Kidney epithelial cell (primary cell): ENCODE results near the gene GDE1. TPM values are rescaled to one million over a fixed set of nuclear protein-coding genes. Genes with fewer than 3 reads are reported as not detected.

ENCODE experiments used
- DNase-seq: peaks from one replicate; pipeline ENCODE4 v3.0.0-alpha.2; 2010; ENCODE audit warnings: low read depth
- H3K27me3 ChIP-seq: 2 replicates; pipeline ENCODE4 v1.6.0; 2011; ENCODE audit warnings: low read length; ENCODE audit not compliant: control insufficient read depth, insufficient read depth
- H3K36me3 ChIP-seq: 2 replicates; pipeline ENCODE4 v1.5.1; 2011; ENCODE audit warnings: low read length; ENCODE audit not compliant: control insufficient read depth, insufficient read depth
- H3K4me3 ChIP-seq: 2 replicates; pipeline ENCODE4 v1.5.1; 2011; ENCODE audit warnings: low read depth, mild to moderate bottlenecking, control low read depth, low read length
- total RNA-seq: library from RNA; depleted of rRNA; stranded (reverse); fragments of >200 nt; gene quantifications from 2 replicates; pipeline ENCODE4 v1.2.3, GENCODE V29; 2015
- TF ChIP-seq, protein P1 (sequence below): IDR thresholded peaks from 2 replicates; pipeline ENCODE4 v1.5.1; 2011; ENCODE audit warnings: mild to moderate bottlenecking, moderate library complexity, low read length, control low read depth, inconsistent platforms; ENCODE audit not compliant: insufficient read depth, poor library complexity, severe bottlenecking

GDE1 gene
- total RNA-seq, 1 donor from 2014 or later: 81.5 TPM

GRCh38 chr16:19502395-19503131 lies 19.3 kb downstream of the GDE1 start:
- H3K36me3 ChIP-seq: no peaks in the 10 kb centered on the region
- TF ChIP-seq, protein P1, sequence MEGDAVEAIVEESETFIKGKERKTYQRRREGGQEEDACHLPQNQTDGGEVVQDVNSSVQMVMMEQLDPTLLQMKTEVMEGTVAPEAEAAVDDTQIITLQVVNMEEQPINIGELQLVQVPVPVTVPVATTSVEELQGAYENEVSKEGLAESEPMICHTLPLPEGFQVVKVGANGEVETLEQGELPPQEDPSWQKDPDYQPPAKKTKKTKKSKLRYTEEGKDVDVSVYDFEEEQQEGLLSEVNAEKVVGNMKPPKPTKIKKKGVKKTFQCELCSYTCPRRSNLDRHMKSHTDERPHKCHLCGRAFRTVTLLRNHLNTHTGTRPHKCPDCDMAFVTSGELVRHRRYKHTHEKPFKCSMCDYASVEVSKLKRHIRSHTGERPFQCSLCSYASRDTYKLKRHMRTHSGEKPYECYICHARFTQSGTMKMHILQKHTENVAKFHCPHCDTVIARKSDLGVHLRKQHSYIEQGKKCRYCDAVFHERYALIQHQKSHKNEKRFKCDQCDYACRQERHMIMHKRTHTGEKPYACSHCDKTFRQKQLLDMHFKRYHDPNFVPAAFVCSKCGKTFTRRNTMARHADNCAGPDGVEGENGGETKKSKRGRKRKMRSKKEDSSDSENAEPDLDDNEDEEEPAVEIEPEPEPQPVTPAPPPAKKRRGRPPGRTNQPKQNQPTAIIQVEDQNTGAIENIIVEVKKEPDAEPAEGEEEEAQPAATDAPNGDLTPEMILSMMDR: peak; percentile 82
- no peak overlapping the region for H3K4me3 ChIP-seq
- no peak for DNase-seq
- no peaks in the 10 kb centered on the region for H3K27me3 ChIP-seq

- no peak for DNase-seq
- Histone ChIP-seq H3K27me3 (no peaks in the 10 kb centered on the region), H3K4me3 (no peak overlapping the region), H3K36me3 (no peaks in the 10 kb centered on the region)
- TF ChIP-seq, protein P1: no peak
Measured at GRCh38 chr16:19499481-19499880, 22.4 kb downstream of the GDE1 start.

DNA sequence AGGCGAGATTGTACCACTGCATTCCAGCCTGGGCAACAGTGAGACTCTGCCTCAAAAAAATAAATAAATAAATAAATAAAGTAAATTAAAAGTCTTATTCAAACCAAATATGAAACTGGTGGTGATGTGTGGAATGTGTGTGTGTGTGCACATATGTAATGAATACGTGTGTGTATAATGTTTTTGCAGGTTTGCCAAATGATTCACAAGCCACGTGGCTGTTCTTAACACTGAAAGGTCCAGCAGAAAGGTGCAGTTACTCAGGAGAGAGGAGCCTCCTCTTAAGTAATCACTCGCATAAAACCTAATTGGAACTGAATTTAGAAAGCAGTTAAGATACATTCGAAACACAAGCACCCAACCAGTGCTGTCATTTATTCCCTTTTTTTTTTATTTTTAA lies 22.9 kb downstream of the GDE1 start:
- H3K36me3 ChIP-seq: no peaks in the 10 kb centered on the region
- DNase-seq: no peak
- H3K4me3 ChIP-seq: no peak overlapping the region
- TF ChIP-seq, protein P1: no peak
- H3K27me3 ChIP-seq: no peaks in the 10 kb centered on the region

DNA sequence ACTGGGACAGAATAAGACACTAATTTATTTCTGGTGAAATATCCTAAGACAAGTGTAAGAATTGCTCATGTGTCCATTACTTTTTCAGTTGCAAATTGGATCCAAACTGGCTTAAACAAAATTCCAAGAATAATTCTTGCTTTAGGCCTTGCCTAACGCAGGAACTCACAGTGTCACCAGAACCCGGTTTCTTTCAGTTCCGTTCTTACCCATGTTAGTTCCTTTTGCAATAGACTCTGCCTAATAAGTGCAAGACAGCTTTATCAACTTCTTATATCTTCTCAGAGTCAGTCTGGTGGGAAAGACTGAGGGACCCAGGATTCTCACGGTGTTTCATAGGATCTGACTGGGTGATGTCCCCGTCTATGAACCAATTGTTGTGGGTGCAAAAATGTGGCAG lies 24.7 kb downstream of the GDE1 start:
- H3K36me3 ChIP-seq: no peaks in the 10 kb centered on the region
- no peaks in the 10 kb centered on the region for H3K27me3 ChIP-seq
- no peak overlapping the region for H3K4me3 ChIP-seq
- no peak for DNase-seq
- TF ChIP-seq, protein P1: no peak

DNA sequence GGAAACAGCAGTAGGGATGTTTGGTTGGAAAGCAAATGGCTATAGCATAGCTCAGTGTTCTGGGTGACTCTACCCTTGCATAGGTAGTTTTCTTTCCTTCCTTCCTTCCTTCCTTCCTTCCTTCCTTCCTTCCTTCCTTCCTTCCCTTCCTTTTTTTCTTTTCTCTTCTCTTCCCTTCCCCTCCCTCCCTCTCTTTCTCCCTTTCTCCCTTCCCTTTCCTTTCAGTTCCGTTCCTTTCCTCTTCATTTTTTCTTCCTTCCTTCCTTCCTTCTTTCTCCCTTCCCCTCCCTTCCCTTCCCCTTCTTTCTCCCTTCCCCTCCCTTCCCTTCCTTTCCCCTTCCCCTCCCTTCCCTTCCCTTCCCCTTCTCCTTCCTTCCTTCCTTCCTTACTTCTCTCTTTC lies 31.3 kb downstream of the GDE1 start:
- H3K27me3 ChIP-seq: peaks cover 2% of the 10 kb centered on the region
- H3K36me3 ChIP-seq: no peaks in the 10 kb centered on the region
- no peak for DNase-seq
- TF ChIP-seq, protein P1: no peak
- no peak overlapping the region for H3K4me3 ChIP-seq

- no peak for DNase-seq
- H3K36me3 ChIP-seq: no peaks in the 10 kb centered on the region
- TF ChIP-seq, protein P1: no peak
Measured at GRCh38 chr16:19488213-19488640, 33.7 kb downstream of the GDE1 start.

More at GRCh38 chr16:19488213-19488640, 33.7 kb downstream of the GDE1 start:
- Histone ChIP-seq H3K27me3 (peaks cover 2% of the 10 kb centered on the region), H3K4me3 (no peak overlapping the region)
